HG03442 (cell line): Measurements from ENCODE around the gene LRRC56.

Experiments
- ATAC-seq: cut with Tn5 transposase; IDR thresholded peaks from one replicate; pipeline ENCODE4 v1.9.1; 2021; ENCODE audit warnings: mild to moderate bottlenecking, moderate library complexity; ENCODE audit not compliant: unreplicated experiment

Gene LRRC56

DNA sequence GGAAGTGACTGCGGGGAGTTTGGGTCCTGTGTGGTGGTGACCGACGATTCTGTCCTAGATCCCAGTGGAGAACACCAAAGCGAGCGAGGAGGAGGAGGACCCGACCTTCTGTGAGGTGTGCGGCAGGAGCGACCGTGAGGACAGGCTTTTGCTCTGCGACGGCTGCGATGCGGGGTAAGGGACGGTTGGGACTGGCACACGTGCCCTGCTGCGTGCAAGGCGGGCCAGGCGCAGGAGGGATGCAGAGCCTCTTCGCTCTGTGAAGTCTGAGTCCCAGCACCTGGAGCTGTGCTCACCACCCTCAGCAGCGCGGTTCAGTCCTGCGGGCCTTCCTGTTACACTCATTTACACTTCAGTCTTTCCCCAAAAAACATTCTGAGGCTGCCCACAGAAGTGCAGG, 55.2 kb downstream of the LRRC56 start:
- no peak for ATAC-seq

GRCh38 chr11:592918-593317, 55.6 kb downstream of the LRRC56 start:
- ATAC-seq: no peak

- ATAC-seq: no peak
Measured at GRCh38 chr11:593347-593746, 56.0 kb downstream of the LRRC56 start.

DNA sequence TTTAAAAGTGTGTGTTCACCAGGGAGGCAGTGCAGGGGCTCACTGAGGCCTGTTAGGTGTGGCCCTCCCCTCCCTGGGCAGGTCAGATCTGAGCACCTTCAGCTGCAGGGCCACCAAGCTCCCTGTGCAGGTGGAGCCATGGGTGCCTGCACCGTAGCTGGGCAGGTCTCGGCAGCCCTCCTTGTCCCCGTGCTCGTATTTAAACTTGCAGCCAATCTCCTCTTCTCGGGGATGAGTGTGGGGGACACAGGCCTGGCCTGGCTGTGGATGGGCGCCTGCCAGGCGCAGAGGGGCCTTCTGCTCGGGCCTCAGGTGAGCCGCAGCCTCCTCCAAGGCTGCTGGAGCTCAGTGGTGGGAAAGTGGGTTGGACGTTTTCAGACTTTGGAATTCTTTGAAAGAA, 58.1 kb downstream of the LRRC56 start:
- ATAC-seq: no peak

DNA sequence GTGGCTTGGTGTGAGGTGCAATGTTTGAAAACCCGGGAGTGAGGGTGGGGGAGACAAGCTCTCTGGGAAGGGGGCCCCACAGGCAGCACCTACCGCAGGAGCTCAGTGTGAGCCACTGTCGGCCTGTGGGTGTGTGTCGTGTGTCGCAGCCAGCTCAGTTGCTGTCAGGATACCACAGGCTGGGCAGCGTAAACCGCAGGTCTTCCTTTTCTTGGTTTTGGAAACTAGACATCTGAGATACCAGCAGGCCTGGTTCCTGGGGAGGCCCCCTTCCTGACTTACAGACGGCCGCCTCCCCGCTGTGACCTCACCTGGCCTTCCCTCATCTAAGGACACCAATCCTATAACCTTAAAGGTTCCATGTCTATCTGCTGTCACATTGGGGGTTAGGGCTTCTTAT, 59.0 kb downstream of the LRRC56 start:
- no peak for ATAC-seq

DNA sequence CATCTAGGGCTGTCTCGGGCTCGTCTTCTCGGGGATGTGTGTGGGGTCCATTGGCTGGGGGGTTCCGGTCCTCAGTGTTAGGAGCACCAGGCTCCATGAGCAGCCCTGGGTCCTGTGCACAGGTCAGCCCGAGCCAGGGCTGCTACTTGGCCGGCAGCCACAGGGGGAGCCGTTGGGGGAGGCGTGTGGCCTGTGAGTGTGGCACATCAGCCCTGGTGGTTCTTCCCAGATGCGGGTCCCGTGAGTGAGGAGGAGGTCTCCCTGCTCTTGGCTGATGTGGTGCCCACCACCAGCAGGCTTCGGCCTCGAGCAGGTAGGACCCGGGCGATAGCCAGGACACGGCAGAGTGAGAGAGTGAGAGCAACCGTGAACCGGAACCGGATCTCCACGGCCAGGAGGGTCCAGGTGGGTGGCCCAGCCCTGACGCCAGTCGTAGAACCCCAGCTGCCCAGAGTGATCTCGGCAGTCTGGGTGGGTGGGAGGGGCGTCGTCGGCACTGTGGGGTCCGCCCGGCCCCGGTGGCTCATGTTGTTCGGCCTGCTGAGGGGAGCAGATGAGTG, 59.9 kb downstream of the LRRC56 start:
- no peak for ATAC-seq

DNA sequence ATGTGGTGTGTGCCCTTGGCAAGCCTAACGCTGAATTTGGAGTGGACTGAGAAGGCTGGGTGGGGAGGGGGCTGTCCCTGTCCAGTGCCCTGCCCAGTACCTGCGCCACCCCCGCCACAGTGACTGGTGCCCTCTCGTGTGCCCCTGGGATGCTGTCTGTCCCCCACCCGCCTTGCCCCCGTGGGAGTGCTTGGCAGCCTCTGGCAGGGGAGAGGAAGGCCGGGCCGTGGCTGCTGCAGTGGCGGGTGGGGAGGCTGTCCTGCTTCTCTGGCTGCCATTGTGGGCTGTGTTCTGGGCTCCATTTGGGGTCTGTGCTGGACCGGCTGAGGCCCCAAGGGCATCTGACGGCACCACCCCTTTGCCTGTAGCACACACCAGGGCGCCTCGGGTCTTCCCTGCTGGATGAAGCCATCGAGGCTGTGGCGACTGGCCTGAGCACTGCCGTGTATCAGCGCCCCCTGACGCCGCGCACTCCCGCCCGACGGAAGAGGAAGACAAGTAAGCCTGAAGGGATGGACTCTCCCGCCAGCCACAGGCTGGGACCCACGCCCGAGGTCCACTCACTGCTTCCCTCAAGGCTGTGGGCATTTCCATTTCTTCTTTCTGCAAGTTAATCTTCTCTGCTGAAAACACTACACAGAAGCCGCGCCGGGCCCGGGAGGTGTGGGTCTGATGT, 60.8 kb downstream of the LRRC56 start:
- no peak for ATAC-seq

DNA sequence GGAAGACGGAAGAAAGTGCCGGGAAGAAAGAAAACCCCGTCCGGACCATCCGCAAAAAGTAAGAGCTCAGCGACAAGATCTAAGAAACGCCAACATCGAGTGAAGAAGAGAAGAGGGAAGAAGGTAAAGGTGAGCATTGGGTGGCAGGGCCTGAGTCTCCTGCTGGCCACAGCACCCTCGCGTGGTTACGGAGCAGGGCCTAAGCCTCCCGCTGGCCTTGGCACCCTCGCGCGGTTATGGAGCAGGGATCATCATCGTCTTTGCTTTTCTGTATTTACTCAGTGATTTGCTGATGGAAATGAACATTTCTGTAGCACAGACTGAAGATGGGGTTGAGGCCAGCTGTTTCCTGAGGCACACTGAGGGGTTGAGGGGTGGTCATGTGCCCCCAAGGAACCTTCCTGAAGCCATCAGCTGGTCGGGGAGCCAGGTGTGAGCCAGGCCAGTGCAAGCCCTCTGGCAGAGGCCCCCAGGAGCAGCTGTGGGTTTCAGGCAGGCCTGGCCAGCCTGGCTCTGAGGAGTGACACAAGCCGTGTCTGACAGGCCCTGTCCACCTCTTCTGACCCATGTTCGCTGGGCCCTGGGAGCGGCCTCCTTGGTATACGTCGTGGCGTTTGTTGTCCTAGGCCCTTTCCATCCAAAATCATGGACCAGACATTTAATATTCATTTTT, 64.4 kb downstream of the LRRC56 start:
- no peak for ATAC-seq

- no peak for ATAC-seq
Measured at GRCh38 chr11:603154-603553, 65.8 kb downstream of the LRRC56 start.
